WTC11 (cell line): ENCODE data around the gene EPHA2.

ENCODE experiments used
- ATF3 ChIP-seq: sonication (generic); formaldehyde crosslinking; conservative IDR thresholded peaks from 2 replicates; pipeline ENCODE4 v1.8.1; 2022; ENCODE audit warnings: mild to moderate bottlenecking, missing genetic modification reagents
- CREB1 ChIP-seq: sonication (generic); formaldehyde crosslinking; IDR thresholded peaks from 2 replicates; pipeline ENCODE4 v1.8.0; 2023; ENCODE audit warnings: mild to moderate bottlenecking, missing genetic modification reagents
- CREM ChIP-seq: sonication (generic); formaldehyde crosslinking; IDR thresholded peaks from 2 replicates; pipeline ENCODE4 v1.8.1; 2022; ENCODE audit warnings: mild to moderate bottlenecking, missing genetic modification reagents, moderate library complexity
- CTCF ChIP-seq: fragments of 200-600 bp; IDR thresholded peaks from 2 replicates; pipeline ENCODE4 v1.8.0; 2022; ENCODE audit warnings: antibody characterized with exemption
- ESRRA ChIP-seq: sonication (generic); formaldehyde crosslinking; IDR thresholded peaks from 2 replicates; pipeline ENCODE4 v1.8.1; 2022; ENCODE audit warnings: mild to moderate bottlenecking, missing genetic modification reagents, borderline replicate concordance
- FOXP4 ChIP-seq: sonication (generic); formaldehyde crosslinking; IDR thresholded peaks from 2 replicates; pipeline ENCODE4 v1.8.0; 2022; ENCODE audit warnings: mild to moderate bottlenecking, missing genetic modification reagents
- TEAD1 ChIP-seq: sonication (generic); formaldehyde crosslinking; IDR thresholded peaks from 2 replicates; pipeline ENCODE4 v1.8.0; 2022; ENCODE audit warnings: mild to moderate bottlenecking, missing genetic modification reagents
- USF1 ChIP-seq: sonication (generic); formaldehyde crosslinking; IDR thresholded peaks from 2 replicates; pipeline ENCODE4 v1.8.0; 2022; ENCODE audit warnings: mild to moderate bottlenecking, missing genetic modification reagents
- USF2 ChIP-seq: sonication (generic); formaldehyde crosslinking; IDR thresholded peaks from 2 replicates; pipeline ENCODE4 v1.8.1; 2023; ENCODE audit warnings: mild to moderate bottlenecking, missing genetic modification reagents, moderate library complexity
- ZNF138 ChIP-seq: sonication (generic); formaldehyde crosslinking; conservative IDR thresholded peaks from 2 replicates; pipeline ENCODE4 v1.8.1; 2022; ENCODE audit warnings: mild to moderate bottlenecking, moderate library complexity, missing genetic modification reagents
- ZNF671 ChIP-seq: fragments of 250-450 bp; sonication (Bioruptor Pico); IDR thresholded peaks from 2 replicates; pipeline ENCODE4 v1.8.0; 2021; ENCODE audit warnings: mild to moderate bottlenecking
- TF ChIP-seq, protein P1 (sequence below): fragments of 250-450 bp; sonication (Bioruptor Pico); IDR thresholded peaks from 2 replicates; pipeline ENCODE4 v1.9.0; 2021; ENCODE audit warnings: mild to moderate bottlenecking
- TF ChIP-seq, protein P2 (sequence below): sonication (generic); formaldehyde crosslinking; IDR thresholded peaks from 2 replicates; pipeline ENCODE4 v1.8.0; 2023; ENCODE audit warnings: missing genetic modification reagents

DNA sequence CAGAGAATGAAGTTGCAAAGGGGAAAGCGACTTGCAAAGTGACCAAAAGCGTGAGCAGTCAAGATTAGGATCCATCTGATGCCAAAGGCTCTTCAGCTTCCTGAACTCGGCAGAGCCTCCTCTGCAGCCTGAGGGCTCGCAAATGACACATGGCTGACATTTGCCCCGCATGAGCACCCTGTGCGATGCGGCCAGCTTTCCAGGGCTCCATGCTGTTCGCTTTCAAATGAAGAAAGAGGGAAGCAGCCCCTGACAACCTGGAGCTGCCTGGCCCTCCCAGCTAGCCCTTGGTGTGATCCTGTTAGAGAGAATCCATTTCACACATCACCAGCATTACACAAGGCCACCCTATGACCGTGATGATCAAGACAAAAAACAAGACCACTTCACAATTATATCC lies 62.3 kb downstream of the EPHA2 start:
- no peak for TF ChIP-seq CREB1 (CRISPR knock-in tag)
- no peak for TF ChIP-seq CTCF
- no peak for TF ChIP-seq FOXP4
- no peak for TF ChIP-seq ZNF671
- no peak for TF ChIP-seq USF1
- no peak for TF ChIP-seq ESRRA
- TF ChIP-seq ZNF138 (CRISPR knock-in tag), result no peak
- TF ChIP-seq, protein P1, sequence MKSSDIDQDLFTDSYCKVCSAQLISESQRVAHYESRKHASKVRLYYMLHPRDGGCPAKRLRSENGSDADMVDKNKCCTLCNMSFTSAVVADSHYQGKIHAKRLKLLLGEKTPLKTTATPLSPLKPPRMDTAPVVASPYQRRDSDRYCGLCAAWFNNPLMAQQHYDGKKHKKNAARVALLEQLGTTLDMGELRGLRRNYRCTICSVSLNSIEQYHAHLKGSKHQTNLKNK (CRISPR knock-in tag), result no peak
- TF ChIP-seq TEAD1 (CRISPR knock-in tag), result no peak
- TF ChIP-seq ATF3 (CRISPR knock-in tag), result no peak
- no peak for TF ChIP-seq CREM
- no peak for TF ChIP-seq USF2 (CRISPR knock-in tag)
- TF ChIP-seq, protein P2, sequence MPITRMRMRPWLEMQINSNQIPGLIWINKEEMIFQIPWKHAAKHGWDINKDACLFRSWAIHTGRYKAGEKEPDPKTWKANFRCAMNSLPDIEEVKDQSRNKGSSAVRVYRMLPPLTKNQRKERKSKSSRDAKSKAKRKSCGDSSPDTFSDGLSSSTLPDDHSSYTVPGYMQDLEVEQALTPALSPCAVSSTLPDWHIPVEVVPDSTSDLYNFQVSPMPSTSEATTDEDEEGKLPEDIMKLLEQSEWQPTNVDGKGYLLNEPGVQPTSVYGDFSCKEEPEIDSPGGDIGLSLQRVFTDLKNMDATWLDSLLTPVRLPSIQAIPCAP, result no peak
